CD1c-positive myeloid dendritic cell (primary cell): Measurements from ENCODE around the gene DLX3.

ENCODE experiments used
- DNase-seq: peaks from one replicate; pipeline ENCODE4 v3.0.0-alpha.2; 2016; ENCODE audit errors: extremely low spot score

The DLX3 gene

DNA sequence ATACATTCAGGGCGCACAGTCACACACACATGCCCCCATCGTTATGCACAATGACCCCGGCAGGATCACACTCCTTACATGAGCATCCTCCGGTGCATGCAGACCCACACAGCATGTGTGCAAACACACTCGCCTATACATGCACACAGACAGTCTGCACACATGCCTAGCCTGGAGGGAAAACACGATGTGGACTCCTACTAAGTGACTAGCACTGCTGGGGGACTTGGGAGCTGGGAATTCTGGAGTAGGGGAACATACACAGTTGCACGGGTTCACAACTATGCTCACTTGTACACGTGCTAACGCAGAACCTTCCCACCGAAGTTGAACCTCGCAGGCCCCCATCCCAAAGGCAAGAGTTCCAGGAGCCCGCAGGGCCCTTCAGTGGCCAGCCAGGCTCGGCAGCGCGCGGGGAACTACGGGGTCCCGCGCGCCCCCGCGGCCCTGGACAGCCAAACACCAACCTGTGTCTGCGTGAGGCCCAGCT, 2.0 kb downstream of the DLX3 start:
- DNase-seq, result no peak

DNA sequence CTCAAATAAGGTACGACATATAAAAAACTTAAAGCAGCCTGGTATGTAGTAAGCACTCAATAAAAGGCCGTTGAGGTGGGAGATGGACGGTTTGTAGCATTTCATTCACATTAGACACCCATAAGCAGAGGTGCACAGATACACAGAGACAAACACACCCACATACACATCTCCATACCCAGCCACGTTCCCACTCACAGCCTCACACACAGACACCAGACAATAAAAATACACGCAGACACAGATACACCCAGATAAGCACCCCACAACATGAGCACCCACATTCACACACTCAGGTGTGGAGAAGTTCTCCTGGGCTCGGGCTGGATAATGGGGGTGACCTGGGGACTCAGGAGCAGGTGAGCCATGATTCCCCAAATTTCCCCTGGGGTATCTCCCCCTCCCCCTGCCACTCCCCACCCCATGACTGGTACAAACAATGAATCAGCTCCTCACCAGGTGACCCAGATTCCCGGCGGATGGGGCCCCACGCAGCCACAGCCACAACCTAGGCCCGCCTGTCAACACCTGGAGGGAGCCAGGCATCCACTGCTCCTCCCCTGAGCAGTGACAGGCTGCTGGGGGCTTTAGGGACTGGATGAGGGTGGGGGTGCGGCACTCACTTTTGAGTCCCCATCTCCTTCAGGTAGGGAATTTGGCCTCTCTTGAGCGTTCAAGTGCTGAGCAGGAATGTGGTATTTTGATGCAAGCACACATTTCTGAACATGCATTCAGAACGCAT, 2.7 kb downstream of the DLX3 start:
- no peak for DNase-seq

DNA sequence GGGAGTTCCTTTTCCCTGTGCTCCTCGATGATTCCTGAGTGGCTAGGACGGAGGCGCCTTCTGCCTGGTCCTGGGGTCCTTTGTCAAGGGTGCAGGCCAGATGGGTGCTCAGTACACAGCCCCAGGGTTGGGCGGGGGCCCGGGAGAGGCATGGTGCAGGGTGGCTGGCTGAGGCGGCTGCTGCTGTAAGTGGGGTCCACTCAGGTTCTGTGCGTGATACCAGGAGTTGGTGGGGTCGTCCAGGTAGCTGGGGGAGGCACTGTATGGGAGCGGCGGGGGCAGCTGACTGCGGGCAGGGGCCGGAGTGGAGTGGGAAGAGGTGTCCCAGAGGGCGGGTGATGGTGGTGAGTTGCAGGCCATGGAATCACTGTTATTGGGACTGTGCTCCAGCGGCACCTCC, 3.6 kb downstream of the DLX3 start:
- no peak for DNase-seq

- no peak for DNase-seq
Observed at GRCh38 chr17:49990921-49991320, 4.1 kb downstream of the DLX3 start.

- DNase-seq, result no peak
Observed at GRCh38 chr17:49990331-49990730, 4.7 kb downstream of the DLX3 start.

- no peak for DNase-seq
Observed at GRCh38 chr17:49989518-49989880, 5.5 kb downstream of the DLX3 start.

DNA sequence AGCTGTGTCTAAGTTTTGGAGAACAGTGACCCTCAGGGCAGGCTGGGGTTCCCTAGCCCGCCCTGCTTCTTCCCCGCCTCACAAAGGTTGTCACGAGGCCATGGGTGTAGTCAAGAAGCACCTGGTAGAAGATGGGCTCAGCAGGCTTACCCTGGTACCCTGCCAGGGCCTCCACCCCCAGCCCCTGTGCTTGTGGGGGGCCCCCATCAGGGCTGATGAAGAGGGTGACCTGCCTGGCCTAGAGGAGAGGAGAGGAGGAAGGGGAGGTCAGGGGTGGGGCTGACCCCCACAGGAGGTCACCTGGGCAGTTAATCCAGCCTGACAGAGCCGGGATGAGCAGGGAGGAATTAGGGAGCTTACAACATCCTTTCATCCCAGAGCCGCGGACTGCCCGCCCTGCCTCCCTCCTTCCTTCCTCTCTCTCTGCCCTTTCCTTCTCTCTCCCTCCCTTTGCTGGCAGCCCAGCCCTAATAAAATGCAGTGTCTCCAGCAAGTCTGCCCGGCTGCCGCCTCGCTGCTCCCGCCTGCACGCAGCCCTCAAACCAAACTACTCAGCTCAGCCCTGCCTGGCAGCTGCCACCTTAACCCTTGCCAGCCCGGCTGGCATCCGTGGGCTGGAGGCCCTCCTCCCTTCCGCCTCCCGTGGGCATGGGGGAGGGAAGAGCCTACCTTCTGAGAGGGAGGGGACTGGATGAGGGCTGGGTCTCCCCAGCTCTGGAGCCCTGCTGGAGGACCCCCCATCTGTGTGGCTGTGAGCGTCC, 7.2 kb downstream of the DLX3 start:
- DNase-seq, result no peak

- no peak for DNase-seq
Observed at GRCh38 chr17:49987290-49987585, 7.8 kb downstream of the DLX3 start.

DNA sequence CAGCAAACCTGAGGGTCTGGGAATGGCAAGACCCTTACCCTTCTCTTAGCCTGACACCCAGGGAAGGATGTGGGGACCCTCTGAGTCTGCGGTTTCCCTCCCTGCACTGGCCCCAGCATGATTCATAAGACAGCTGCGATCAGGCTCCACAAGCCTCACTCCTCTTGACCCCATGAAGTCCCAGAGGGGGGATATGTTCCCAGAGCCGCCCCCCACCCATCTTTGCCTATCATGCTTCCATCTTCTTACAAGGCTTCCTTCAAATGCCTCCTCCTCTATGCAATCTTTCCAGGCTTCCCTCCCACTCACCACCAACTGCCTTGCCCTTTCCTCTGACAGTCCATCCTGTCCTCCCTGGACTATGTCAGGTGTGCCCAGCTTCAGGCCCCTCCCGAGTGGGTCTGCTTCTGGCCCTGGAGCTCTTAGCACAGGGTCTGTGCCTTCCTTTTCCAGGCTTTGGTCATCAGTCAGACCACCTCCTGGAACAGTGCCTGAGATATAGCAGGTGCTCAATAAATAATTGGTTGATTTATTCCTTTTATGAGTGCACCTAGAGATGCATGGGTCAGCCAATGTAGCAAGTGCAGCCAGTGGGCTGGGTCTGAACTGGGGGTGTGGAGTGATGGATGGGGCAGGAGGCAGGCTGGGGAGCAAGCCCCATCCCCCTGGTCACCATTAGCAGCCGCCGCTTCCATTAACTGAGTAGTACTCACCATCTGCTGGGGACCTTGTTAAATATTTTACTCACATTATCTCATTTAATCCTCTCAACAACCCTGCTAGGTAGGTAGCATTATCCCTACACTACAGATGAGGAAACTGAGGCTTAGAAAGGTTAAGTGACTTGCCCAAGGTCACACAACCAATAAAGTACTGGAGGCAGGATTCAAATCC, 8.4 kb downstream of the DLX3 start:
- no peak for DNase-seq

DNA sequence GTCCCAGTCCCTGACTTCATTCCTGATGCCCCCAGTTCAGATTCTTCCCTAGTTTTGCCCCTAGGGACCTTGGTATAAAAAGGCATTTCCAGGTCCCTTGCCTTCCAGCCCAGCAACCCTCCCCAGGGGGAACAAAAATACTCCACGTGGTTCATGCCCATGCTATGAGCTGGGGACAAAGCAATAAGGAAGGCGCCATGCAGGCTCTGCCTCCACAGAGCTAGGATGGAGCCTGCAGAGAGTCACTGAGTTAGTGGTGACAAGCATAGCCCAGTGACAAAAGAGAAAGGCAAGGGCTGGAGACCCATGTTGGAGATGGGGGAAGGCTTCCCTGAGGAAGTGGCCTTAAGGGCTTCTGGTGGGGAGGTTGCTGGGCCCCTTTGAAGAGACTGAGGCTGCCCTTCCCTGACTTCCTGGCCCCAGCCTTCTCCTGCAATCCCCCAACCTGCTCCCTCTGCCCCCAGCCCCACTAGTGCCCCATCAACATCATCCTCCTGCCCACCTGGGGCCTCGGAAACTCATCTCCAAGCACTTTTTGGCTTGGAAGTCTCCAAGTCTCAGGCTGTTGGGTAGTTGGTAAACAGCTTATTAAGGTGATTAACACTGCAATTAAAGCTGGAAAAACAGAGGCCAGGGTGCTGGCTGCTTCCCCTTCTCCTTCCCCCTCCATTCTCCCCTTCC, 9.6 kb downstream of the DLX3 start:
- DNase-seq, result no peak

- DNase-seq, result no peak
Observed at GRCh38 chr17:49984776-49985175, 10.2 kb downstream of the DLX3 start.

DNA sequence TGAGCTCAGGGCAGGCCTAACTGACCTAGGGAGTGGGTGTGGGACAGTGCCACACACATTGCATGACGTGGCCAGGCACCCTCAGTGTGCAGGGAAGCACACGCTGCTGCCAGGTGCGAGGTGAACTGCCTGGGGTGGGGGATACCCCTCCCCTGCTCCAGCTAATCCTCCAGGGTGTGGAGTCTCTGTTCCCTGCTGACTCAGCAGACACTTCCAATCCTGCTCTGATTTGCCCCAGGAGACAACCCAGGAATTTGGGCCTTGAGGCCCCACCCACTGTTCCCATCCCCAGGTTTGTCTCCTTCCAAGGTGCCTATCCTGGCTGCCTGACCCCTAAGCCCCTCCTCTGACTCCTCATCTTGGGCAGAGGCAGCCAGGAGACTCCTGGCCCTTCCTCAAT, 10.7 kb downstream of the DLX3 start:
- no peak for DNase-seq

GRCh38 chr17:49980703-49981197, 14.3 kb downstream of the DLX3 start:
- no peak for DNase-seq

DNA sequence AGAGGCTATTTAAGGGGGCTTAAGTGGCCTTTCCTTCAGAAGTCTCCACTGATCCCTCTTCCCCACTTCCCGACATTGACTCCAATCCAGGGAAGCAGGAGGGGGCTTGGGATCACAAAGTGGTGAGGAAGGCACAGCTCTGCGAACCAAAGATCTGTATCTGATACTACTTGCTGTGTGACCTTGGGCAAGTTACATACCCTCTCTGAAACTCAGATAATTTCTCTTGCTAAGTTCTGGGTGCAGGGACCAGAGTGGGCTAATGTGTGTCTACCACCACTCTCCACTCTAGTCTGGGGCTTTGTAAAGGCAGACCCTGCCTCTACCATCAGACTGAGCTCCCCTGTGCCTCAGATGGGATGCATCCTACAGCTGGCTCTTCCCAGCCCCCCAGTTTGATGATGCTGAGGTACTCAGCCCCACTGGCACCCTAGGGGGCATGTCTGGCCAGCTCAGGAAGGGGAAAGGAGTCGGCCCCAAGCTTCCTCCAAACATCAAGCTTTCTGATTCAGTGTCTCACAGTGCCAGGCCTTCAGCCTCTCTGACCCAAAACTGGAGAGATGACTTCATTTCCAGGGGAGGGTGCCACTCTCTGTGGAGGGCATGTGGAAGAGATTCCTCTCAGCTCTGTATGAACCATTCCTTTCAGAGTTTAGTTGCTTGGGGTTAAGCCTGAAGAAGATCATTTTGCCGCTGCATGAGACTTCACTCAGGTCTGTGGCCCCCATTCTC, 15.1 kb downstream of the DLX3 start:
- DNase-seq, result no peak

DNA sequence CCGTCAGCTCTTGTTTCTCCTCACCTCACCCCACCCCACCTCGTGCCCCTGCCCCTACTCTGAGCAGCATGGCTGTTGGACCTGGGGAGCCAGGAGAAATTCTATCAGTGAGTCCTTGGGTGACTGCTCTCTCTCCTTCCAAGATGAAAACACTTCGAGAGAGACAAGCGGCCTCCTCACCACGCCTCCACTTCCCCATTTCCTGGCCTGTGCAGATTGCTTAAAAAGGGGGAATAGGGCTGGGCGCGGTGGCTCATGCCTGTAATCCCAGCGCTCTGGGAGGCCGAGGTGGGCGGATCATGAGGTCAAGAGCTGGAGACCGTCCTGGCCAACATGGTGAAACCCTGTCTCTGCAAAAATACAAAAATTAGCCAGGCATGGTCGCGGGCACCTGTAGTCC, 16.5 kb downstream of the DLX3 start:
- peak; percentile 89 for DNase-seq

DNA sequence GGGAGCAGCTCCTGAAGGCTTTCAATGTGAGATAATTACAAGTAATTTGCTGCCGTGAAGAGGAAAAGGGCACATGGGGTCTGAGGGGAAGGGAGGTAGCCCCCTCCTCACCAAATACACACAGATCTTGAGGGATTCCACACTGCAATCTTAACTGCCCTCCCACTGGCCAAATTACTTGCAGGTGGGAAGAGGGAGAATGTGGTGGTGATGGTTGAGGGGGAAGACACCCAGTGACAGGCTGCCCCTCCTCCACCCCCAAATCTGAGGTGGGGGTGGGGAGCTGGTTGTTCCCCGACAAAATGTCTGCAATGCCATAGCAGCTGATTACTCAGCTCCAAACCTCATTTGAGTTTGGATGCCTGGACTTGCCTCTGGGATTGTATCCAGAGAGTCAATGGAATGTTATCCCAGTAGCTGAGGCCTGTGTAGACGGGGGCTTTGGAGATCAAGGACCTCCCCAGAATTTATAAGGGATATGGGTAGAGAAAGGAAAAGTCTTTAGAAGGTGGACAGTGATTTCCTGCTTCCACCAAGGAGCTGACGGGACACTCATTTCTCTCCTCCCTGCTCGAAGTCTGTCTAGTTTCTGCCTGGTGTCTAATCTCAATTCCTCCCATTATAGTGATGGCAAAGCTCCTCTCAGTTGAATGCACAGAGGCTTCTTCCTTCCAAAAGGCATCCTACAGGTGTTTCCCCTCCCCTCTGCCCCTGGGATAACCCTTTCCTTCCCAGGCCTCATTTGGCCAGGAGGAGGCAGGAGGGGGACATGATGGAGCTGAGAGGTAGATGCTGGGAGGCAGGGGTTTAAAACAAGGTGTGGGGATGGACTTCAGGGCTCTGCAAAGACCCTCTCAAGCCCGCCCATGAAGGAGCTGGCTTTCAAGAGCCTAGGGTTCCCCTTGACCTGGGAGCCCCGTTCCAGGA, 17.3 kb downstream of the DLX3 start:
- no peak for DNase-seq

DNA sequence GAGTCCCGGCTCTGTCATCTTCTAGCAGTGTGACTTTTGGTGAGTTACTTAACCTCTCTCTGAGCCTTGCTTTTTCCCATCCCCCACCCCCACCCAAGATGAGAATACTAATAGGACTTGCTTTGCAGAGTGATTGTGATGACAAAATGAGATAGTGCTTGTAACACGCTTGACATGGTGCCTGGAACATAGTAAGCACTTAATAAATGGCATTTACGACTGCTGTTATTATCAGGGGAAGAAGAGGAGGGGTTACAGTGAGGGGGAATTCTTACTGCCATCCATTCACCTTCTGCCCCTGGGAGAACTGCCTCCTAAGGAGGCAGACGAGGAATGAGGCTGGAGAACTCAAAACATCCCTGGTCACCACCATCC, 18.2 kb downstream of the DLX3 start:
- DNase-seq, result no peak

- DNase-seq, result no peak
Observed at GRCh38 chr17:49976163-49976827, 18.7 kb downstream of the DLX3 start.

- no peak for DNase-seq
Observed at GRCh38 chr17:49975531-49975930, 19.5 kb downstream of the DLX3 start.

DNA sequence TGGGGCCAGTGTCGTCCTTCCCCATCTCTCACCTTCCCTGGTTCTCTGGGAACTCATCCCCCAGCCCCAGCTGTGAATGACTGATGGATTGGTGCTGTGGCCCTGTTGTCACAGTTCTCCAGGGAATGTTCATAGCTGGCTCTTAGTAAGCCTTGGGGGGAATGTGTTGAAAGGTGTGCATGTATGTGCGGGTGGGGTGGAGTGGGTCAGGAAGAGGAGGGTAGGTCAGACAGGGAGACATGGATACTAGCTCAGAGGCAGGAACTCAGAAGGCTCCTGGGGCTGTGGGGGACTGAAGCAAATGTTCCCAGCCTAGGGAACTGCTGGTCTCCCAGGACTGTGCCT, 21.8 kb downstream of the DLX3 start:
- no peak for DNase-seq
